Brain pericyte (primary cell): Measurements from ENCODE around the gene RNU6-9.

ENCODE experiments used
- DNase-seq: peaks from one replicate; pipeline ENCODE4 v3.0.0-alpha.2; 2012; ENCODE audit warnings: low read depth, low spot score

The RNU6-9 gene

GRCh38 chr19:898663-899062, 5.4 kb downstream of the RNU6-9 start:
- DNase-seq = no peak

GRCh38 chr19:899336-900042, 6.2 kb downstream of the RNU6-9 start:
- no peak for DNase-seq

- DNase-seq = no peak
These were observed 6.7 kb downstream of the RNU6-9 start for GRCh38 chr19:900043-900301.

- DNase-seq = no peak
These were observed 7.2 kb downstream of the RNU6-9 start for GRCh38 chr19:900302-901111.

DNA sequence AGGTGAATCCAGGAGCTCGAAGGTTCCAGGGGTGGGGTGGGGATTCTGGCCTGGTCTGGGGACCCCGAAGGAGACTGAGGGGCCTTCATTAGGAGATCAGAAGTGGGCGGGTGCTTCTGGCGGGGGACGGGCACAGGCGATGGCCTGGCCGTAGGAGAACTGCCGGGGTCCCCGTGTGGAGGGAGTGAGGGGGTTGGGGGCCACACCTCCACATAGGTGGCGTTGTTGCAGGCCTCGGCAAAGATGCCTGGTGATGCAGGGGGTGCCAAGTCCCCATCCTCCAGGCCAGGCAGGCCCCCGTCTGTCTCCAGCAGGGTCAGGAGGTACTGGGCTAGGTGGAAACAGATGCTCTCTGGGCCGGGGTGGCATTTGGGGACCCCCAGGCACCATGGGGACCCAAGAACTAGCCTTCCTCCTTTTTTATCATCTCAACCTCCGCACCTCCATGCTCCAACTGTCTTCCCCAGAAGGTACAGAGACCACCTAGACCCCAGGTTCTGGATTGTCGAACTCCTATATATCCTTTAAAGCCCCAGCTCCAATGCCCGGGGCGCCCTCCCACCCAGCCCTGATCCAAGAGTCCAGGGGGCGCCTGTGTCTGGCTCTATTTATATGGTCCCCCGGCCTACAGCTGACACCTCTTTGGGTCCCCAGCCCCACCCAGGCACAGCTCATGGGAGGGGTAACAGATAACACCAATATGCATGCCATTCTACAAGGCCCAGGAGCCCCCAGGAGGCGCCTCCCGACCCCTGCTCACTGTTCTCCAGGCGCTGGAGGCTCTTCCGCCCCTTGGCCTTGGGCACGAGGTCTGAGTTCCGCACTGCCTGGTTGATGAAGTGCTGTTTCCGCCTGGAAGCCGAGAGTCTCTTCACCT, 8.2 kb downstream of the RNU6-9 start:
- no peak for DNase-seq

- no peak for DNase-seq
These were observed 8.7 kb downstream of the RNU6-9 start for GRCh38 chr19:902093-902370.

DNA sequence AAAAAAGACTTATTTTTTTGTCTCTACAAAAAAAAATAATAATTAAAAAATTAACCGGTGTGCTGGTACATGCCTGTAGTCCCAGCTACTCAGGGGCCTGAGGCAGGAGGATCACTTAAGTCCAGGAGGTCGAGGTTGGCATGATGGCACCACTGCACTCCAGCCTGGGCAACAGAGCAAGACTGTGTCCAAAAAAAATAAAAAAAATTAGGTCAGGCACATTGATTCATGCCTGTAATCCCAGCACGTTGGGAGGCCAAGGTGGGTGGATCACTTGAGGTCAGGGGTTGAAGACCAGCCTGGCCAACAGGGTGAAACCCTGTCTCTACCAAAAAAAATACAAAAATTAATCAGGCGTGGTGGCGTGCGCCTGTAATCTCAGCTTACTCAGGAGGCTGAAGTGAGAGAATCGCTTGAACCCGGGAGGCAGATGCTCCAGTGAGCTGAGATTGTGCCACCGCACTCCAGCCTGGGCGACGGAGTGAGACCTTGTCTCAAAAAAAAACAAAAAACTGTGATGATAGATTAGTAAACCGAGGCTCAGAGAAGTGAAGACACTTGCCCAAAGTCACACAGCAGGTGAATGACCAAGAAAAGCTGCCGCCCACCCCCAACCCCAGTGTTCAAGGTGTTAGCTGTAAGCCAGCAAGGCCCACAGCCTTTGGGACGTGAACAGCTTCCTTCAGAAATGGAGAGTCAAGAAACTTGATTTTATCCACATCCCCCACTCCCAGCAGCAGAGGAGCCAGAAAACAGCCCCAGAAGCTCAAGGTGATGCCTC, 9.4 kb downstream of the RNU6-9 start:
- DNase-seq = no peak

- no peak for DNase-seq
These were observed 10.0 kb downstream of the RNU6-9 start for GRCh38 chr19:903266-903797.

- DNase-seq = no peak
These were observed 11.3 kb downstream of the RNU6-9 start for GRCh38 chr19:904545-904944.

- no peak for DNase-seq
These were observed 13.2 kb downstream of the RNU6-9 start for GRCh38 chr19:906480-906879.

GRCh38 chr19:907183-907853, 14.0 kb downstream of the RNU6-9 start:
- no peak for DNase-seq

DNA sequence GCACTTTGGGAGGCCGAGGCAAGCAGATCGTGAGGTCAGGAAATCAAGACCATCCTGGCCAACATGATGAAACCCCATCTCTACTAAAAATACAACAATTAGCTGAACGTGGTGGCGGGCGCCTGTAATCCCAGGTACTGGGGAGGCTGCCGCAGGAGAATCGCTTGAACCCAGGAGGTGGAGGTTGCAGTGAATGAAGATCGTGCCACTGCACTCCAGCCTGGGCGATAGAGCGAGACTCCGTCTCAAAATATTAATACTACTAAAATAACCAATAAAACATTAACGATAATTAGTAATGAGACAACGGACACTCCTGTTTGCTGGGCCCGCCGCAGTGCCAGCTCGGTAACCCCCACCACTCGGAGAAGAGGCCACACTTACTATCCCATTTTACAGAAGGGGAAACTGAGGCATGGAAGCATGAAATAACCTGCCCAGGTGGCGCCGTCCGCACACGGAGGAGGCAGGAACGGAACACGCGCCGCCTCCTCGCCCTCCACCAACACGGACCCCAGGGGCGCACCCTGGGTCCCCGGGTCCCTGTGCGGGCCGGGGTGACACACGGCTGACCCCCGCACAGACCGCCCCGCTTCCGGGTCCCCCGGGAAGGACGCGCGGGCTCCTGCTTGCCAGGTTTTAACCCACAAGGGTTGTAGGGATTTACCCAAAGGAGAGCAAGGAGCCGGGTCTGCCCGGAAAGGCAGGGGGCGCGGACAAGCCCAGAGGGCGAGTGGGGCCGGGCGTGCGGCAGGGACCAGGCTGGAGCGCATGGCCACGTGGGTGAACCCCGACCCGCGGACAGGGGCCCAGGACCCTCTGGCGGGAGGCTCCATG, 18.1 kb downstream of the RNU6-9 start:
- DNase-seq = no peak

- DNase-seq = no peak
These were observed 19.1 kb downstream of the RNU6-9 start for GRCh38 chr19:912181-913079.

GRCh38 chr19:913080-913748, 19.9 kb downstream of the RNU6-9 start, which contains the start of gene R3HDM4:
R3HDM4 (minus strand) TSS chr19:913219; CDS start chr19:913157, 62 bp downstream.
- DNase-seq = no peak

GRCh38 chr19:916645-917322, 23.5 kb downstream of the RNU6-9 start:
- DNase-seq = no peak

DNA sequence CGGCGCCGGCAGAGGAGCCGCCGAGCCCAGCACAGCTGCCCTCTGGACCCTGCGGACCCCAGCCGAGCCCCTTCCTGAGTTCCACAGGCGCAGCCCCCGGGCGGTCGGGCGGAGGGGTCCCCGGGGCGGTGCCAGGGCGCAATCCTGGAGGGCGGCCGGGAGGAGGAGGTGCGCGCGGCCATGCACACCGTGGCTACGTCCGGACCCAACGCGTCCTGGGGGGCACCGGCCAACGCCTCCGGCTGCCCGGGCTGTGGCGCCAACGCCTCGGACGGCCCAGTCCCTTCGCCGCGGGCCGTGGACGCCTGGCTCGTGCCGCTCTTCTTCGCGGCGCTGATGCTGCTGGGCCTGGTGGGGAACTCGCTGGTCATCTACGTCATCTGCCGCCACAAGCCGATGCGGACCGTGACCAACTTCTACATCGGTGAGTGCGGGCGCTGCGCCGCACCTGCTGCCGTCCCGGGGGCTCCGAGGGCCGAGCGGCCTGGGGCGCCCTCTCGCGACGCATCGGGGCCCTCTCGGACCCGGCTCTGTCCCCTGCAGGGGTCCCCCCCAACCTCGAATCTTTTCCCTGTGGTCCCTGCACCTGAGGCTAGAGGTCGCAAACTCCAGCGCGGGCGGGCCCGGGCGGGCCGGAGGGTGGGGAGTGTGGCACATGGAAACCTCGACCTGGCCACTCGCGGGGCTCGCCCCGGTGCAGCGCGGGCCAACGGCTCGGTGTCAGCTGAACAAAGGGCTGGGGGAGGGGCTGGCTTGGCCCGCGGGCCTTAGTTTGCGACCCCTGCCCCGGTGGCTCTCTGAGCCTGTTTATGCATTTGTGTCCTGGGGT, 24.3 kb downstream of the RNU6-9 start, which contains the start of gene KISS1R:
Gene KISS1R, plus strand, starts transcription at position 11 of the 829 bp plus-strand sequence. Its CDS starts 170 bp downstream, at position 181.
- no peak for DNase-seq

- no peak for DNase-seq
These were observed 24.8 kb downstream of the RNU6-9 start for GRCh38 chr19:918152-918437.
